Hippocampal formation (tissue), 2 donors: Measurements from ENCODE around the gene SULT4A1.
"Not testable (repeated sequence)": the region's sequence is repeated elsewhere in the genome, so short reads cannot be mapped to it uniquely, and the experiment has no call there.

Experiments
- DNase-seq, 2 donors: peaks; one replicate each; lab custom pipeline; 2025; lab: John Stamatoyannopoulos, UW

SULT4A1 gene

GRCh38 chr22:43862074-43862881 is at the start of gene SULT4A1:
Gene SULT4A1 (minus strand): TSS chr22:43862513. CDS start chr22:43862382, 131 bp downstream.
- DNase-seq = no peak

GRCh38 chr22:43911351-43911750 is 49.0 kb upstream of the SULT4A1 start:
- DNase-seq = no peak

DNA sequence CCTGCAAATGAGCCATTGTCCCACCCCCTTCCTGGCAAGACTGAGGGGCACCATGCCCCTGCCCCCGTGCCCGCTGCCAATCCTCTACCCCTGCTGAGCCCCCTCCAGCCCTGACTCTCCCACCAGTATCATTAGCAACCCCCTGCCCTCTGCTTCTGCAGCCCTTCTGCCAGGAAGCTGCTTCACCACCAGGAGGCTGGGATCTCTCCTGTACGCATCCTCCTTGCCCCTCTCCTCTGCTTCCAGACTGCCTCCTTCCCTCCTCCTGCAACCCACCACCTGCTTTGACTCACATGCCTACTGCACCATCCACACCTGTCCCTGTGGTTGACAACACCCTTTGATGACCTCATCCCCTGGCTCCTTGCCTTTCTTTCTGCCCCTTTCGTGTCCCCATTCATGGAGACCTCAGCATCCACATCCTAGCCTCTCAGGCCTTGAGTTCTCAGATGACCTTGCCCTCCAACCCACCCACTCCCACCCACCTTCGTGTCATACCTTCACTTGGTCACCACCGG is 47.9 kb upstream of the SULT4A1 start:
- no peak for DNase-seq

GRCh38 chr22:43909708-43910107 is 47.4 kb upstream of the SULT4A1 start:
- DNase-seq = no peak

DNA sequence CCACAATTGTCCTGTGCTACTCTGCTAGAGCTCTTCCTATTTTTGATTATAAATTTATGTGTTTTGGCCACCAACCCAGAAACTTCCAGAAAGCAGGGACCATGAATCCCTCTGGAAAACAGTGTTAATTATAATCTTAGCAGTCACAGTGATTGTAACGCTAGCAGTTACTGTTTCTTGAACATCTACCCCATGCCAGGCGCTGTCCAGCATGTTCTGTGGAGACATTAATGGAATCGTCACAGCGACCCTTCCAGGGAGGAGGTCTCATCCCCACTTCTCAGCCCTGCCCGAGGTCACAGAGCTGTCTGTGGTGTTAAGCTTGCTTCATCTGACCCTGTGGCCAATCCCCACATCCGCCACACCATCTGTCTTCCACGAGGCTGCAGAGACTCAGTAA is 43.4 kb upstream of the SULT4A1 start:
- DNase-seq = no peak

GRCh38 chr22:43904412-43904811 is 42.1 kb upstream of the SULT4A1 start:
- DNase-seq = not testable (repeated sequence)

- DNase-seq = not testable (repeated sequence)
These were observed 40.7 kb upstream of the SULT4A1 start for GRCh38 chr22:43903033-43903432.

DNA sequence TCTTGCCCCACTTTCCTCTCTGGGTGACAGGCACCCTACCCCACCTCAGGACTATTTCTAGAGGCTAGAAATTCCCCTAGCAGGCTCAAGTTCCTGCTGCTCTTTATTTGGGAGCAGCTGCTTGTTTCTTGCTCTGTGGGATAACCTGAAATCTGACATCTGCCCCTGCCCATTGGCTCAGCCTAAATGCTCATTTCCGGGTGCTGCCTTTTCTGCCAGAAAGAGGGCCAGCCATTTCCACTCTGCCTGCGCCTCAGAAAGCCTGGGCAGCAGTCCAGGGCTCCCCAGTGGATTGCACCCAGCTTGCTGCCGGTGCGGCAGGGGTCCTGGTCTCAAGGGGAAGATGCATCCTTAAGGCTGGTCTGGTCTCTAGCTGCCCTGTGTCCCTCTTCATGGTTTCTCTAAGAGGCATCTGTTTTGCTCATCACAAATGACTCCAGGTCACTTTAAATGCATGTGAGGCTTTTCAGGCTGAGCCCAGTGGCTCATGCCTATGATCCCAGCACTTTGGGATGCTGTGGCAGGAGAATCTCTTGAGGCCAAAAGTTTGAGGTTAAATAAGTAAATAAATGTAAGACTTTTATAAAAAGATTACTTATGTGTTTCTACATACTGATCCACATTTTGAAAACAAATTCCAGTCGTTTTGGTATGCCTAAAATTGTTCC is 39.8 kb upstream of the SULT4A1 start:
- DNase-seq = no peak

- DNase-seq = no peak
These were observed 37.9 kb upstream of the SULT4A1 start for GRCh38 chr22:43900206-43900605.

DNA sequence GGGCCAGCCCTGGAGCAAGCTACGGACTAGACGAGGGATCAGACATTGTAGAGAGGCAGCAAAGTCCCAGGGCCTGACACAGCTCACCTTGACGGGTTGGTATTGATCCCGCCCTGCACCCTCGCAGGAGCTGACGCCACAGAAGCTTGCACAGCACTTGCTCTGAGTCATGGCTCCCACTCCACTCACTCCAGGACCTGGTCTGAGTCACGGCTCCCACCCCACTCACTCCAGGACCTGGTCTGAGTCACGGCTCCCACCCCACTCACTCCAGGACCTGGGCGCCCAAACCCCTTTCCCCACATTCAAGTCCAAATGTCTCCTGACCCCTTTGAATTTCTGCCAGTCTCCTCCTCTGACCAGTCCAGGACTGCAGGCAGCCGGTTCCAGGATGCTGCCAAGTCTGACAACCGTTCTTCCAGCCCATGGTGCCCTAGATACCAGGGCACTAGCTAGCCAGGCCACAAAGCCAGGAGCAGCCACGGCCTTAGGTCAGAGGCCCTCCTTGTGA is 35.5 kb upstream of the SULT4A1 start:
- no peak for DNase-seq

DNA sequence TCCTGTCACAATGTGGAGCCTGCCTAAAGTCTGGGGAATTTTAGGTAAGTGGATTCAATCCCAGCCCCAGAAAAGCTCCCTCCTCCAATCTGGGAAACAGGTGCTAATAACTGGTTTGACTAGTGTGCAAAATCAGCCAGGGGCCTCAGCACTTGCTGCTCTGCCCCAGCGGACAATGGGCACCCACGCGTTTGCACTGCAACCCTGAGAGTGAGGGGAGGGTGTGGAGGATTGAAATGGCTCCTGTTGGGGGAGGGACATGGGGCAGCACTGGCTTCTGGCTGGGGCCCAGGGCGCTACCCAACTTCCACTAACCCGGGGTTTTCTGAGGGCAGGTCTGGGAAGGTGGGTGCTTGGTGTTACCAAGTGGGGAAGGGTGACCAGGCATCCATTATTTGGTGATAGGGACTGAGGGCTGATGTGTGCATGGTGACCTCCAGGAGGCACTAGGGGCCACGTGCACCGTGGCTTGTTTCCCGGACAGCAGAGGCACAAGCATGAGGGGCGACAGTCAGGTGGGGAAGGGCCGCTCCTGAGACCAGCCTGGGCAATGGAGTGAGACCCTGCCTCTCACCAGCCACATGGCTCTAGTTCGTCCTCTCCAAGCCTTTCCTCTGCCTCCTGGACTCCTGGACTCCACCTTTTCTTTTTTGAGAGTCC is 33.8 kb upstream of the SULT4A1 start:
- no peak for DNase-seq

DNA sequence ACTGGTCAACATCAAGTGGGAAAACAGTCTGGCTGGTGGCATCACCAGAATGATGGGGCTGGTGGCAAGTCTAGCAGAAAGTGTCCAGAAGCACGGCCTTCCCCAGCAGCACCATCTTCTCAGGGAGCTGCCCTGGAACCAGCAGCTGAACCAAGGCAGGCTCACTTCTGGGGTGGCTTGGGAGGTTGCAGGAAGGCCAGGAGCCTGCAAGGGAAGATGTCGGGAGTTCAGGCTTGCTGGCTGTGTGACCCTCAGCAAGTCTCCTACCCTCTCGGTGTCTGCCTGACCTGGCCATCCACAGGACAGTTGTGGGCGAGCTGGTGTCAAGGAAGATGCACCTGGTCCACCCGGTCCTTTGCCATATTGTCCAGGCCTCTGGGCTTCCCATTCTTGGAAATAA is 31.8 kb upstream of the SULT4A1 start:
- no peak for DNase-seq

DNA sequence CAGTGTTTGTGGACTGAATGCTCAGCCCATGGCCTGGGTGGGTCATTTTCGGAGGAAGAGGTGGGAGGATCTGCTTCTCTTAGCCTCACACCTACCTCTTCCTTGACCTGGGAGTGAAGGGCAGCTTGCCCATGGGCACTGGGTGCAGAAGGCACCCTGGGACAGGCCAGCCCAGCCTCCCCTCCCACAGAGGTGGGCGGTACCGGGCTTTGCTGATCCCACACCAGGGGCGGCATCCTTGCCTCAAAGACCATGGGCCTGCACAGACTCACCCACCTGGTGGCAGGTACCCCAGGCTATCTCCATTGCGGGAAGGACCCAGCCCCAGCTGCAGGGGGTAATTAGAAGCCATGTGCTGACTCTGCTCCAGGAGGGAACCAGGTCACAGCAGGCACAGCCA is 31.0 kb upstream of the SULT4A1 start:
- DNase-seq = no peak

- no peak for DNase-seq
These were observed 30.0 kb upstream of the SULT4A1 start for GRCh38 chr22:43892183-43892894.

GRCh38 chr22:43891360-43892182 is 29.3 kb upstream of the SULT4A1 start, which contains the start of gene PNPLA5:
Gene PNPLA5 (minus strand): TSS chr22:43892013. CDS start chr22:43891880, 133 bp downstream.
- DNase-seq = no peak

GRCh38 chr22:43890901-43891331 is 28.6 kb upstream of the SULT4A1 start:
- no peak for DNase-seq

- no peak for DNase-seq
These were observed 27.5 kb upstream of the SULT4A1 start for GRCh38 chr22:43889860-43890253.

DNA sequence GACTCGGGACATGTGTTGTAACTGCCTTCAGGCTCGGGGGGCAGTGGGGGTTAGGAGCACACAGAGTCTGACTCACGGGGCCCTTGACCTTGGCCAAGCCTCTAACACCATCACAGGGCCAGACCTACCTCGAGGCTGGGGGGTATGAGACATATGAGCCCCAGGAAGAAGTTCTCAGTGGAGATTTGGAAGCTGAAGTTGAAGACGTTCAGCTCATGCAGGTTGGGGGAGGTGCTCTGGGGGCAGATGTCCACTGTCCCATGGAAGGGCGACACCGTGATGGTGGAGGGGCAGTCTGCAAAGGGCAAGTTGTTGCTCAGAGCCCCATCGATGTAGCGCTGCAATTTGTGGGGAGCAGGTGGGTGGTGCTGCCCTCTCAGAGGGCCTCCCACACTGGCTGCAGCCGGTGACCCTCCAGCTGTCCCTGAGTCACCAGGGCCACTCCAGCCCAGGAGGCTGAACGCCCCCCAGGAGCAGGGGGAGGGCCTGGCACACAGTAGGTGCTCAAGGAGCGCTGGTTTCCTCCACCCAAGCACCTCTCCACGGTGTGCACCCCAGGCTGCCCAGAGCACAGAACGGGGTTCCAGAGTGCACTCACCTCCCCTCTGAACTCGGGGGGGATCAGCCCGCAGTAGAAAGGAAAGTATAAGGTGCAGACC is 27.0 kb upstream of the SULT4A1 start:
- DNase-seq = no peak

DNA sequence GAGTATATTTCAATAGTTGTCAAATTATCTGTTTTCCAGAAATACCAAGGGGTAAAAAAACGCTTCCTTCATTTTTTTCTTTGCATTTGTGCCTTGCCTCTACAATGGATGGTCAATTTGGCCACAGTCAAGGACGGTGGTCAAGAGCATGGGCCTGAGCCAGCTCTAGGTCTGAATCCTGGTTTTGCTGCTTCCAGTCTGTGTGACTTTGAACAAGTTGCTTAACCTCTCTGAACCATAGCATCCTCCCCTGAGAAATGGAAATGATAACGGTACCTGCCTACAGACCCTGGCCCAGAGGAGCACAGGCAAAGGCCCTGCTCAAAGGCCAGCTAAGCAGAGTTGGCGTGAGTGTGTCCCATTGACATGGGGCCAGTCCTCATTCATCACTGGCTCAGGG is 26.4 kb upstream of the SULT4A1 start:
- DNase-seq = no peak

GRCh38 chr22:43887391-43887790 is 25.1 kb upstream of the SULT4A1 start:
- DNase-seq = no peak
